HG02610 (cell line): ENCODE results near the gene MAG.

Source experiments
- ATAC-seq: cut with Tn5 transposase; IDR thresholded peaks from one replicate; pipeline ENCODE4 v1.9.1; 2021; ENCODE audit warnings: mild to moderate bottlenecking, moderate library complexity; ENCODE audit not compliant: unreplicated experiment

The MAG gene

GRCh38 chr19:35264268-35265125 is 27.5 kb upstream of the MAG start:
- ATAC-seq: no peak

GRCh38 chr19:35265126-35265899 is 26.6 kb upstream of the MAG start:
- no peak for ATAC-seq

GRCh38 chr19:35265900-35266519 is 26.0 kb upstream of the MAG start:
- no peak for ATAC-seq

- ATAC-seq: no peak
Measured at GRCh38 chr19:35266520-35267352, 25.2 kb upstream of the MAG start.

- ATAC-seq: no peak
Measured at GRCh38 chr19:35267353-35267817, 24.6 kb upstream of the MAG start.

GRCh38 chr19:35267818-35268535 is 24.0 kb upstream of the MAG start:
- ATAC-seq: peak; percentile 50

GRCh38 chr19:35268536-35269437 is 23.2 kb upstream of the MAG start, which contains the start of gene USF2:
USF2 (plus strand) TSS chr19:35268962; CDS start chr19:35269102, 140 bp downstream.
- ATAC-seq: peak; percentile 20

- peak; percentile 44 for ATAC-seq
Measured at GRCh38 chr19:35269438-35270117, 22.4 kb upstream of the MAG start.

- no peak for ATAC-seq
Measured at GRCh38 chr19:35270381-35270811, 21.6 kb upstream of the MAG start.

- ATAC-seq: no peak
Measured at GRCh38 chr19:35271546-35271945, 20.4 kb upstream of the MAG start.

- no peak for ATAC-seq
Measured at GRCh38 chr19:35272122-35272719, 19.7 kb upstream of the MAG start.

- ATAC-seq: no peak
Measured at GRCh38 chr19:35272954-35273649, 18.9 kb upstream of the MAG start.

GRCh38 chr19:35273686-35274259 is 18.2 kb upstream of the MAG start:
- no peak for ATAC-seq

- ATAC-seq: no peak
Measured at GRCh38 chr19:35274323-35274722, 17.6 kb upstream of the MAG start.

- ATAC-seq: no peak
Measured at GRCh38 chr19:35276706-35277281, 15.2 kb upstream of the MAG start.

- no peak for ATAC-seq
Measured at GRCh38 chr19:35278578-35279284, 13.2 kb upstream of the MAG start.
